ENCODE results near the gene PRCC. TPM values are rescaled to one million over a fixed set of nuclear protein-coding genes. Genes with fewer than 3 reads are reported as not detected.
A peak's percentile ranks its signal among the peaks of the same experiment; 100 is the strongest.

Gene PRCC
- total RNA-seq, 4 donors from 2014 or later: 21.2 to 43.6 (median 38.7) TPM

DNA sequence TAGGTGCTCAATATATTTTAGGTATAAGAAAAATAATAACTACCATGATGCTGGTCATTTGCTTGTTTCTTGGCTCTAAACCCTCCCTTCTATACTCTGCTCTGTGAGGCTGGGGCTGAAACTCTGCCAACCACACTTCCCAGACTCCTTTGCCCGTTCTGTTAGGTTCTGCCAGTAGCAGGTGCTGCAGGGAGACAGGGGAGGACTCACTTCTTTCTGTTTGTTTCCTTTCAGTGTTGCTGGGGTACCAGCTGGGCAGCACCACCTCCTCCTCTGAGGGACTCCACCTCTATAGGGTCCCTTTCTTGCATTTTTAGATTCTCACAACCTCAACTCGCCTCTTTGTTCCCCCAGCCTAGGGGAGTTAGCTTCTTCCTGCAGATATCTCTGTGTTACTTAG, 66.3 kb downstream of the PRCC start:
- WGBS: 35% methylated on average over 2 of the region's 2 CpGs
- Histone ChIP-seq H3K36me3 (no peaks in the 10 kb centered on the region), H3K27me3 (peaks cover 0 to 68% (median 0%) of the 10 kb centered on the region in 4 donors), H3K9me3 (no peaks in the 10 kb centered on the region), H3K4me1 (no peaks in the 10 kb centered on the region), H3K27ac (replicated peaks in 1 of 4) (no peak overlapping the region), H3K4me3 (no peak overlapping the region)
- DNase-seq (ENCODE audit: extremely low spot score): no peak
- TF ChIP-seq, protein P1, sequence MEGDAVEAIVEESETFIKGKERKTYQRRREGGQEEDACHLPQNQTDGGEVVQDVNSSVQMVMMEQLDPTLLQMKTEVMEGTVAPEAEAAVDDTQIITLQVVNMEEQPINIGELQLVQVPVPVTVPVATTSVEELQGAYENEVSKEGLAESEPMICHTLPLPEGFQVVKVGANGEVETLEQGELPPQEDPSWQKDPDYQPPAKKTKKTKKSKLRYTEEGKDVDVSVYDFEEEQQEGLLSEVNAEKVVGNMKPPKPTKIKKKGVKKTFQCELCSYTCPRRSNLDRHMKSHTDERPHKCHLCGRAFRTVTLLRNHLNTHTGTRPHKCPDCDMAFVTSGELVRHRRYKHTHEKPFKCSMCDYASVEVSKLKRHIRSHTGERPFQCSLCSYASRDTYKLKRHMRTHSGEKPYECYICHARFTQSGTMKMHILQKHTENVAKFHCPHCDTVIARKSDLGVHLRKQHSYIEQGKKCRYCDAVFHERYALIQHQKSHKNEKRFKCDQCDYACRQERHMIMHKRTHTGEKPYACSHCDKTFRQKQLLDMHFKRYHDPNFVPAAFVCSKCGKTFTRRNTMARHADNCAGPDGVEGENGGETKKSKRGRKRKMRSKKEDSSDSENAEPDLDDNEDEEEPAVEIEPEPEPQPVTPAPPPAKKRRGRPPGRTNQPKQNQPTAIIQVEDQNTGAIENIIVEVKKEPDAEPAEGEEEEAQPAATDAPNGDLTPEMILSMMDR (IDR thresholded peaks at IDR 0.05): no peak
- intact Hi-C loops (cut with DNase I): no loop called here

DNA sequence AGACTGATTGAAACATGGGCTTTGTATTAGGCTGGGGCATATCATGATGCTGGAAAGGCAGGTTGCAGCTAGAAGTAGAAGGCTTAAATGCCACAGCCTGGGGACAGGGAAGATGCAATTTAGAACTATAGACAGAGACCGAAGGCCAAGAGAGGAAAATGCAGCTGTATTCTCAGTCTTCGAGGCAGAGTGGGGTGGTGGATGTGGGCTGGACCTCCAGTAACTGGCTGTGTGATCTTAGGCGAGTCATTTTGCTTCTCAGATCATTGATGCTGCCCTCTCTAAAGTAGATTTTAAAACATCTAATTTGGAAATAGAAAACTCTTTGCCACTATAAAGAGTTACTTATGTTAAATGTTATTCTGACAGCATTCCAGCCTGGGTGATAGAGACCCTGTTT, 67.0 kb downstream of the PRCC start:
- H3K9me3 ChIP-seq: no peaks in the 10 kb centered on the region
- no peaks in the 10 kb centered on the region for H3K36me3 ChIP-seq
- no peak overlapping the region for H3K27ac ChIP-seq (replicated peaks in 1 of 4)
- 86% methylated on average over 3 of the region's 3 CpGs for WGBS
- no peak for DNase-seq (ENCODE audit: extremely low spot score)
- TF ChIP-seq EP300 (IDR thresholded peaks at IDR 0.05): no peak
- TF ChIP-seq, protein P1 (IDR thresholded peaks at IDR 0.05): no peak
- no peak for TF ChIP-seq POLR2AphosphoS5 (IDR thresholded peaks at IDR 0.05)
- TF ChIP-seq POLR2A (IDR thresholded peaks at IDR 0.05; ENCODE audit: low read depth): no peak
- peaks cover 0 to 71% (median 0%) of the 10 kb centered on the region in 4 donors for H3K27me3 ChIP-seq
- intact Hi-C loops (cut with DNase I): no loop called here
- no peaks in the 10 kb centered on the region for H3K4me1 ChIP-seq
- H3K4me3 ChIP-seq: no peak overlapping the region

DNA sequence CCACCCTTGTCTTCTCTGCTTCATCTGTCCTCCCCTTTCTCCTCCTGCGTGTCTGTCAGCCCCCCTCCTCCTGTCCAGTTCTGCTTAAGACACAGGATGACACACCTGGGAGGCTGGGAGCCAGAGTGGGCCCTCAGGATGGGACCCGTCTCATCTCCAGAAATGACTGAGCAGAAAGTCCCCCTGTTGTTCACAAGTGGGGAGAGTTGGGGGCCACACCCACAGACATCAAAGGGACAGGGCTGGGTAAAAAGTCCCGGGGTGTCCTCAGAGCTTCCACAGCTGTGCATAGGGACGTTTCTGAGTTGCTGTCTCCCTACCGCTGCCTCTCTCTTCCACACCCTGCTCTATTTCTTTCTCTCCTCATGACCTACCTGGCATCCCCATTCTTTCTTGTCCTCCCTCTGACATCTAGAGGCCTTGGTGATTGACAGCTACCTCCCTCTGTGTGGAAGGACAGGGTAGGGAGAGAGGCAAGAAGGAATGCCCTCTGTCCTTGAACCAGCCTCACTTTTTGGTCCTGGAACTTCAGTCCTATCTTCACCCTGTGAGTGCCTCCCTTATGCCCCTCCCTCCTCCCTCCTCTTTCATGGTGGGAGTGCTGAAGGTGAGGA, 68.8 kb downstream of the PRCC start:
- H3K36me3 ChIP-seq: no peaks in the 10 kb centered on the region
- TF ChIP-seq POLR2A (IDR thresholded peaks at IDR 0.05; ENCODE audit: low read depth) (no peak), POLR2AphosphoS5 (IDR thresholded peaks at IDR 0.05) (no peak), EP300 (IDR thresholded peaks at IDR 0.05) (no peak)
- TF ChIP-seq, protein P1 (IDR thresholded peaks at IDR 0.05): no peak
- no peaks in the 10 kb centered on the region for H3K4me1 ChIP-seq
- WGBS: 76% methylated on average over 5 of the region's 5 CpGs
- H3K27ac ChIP-seq (replicated peaks in 1 of 4): no peak overlapping the region
- DNase-seq (ENCODE audit: extremely low spot score): no peak
- H3K4me3 ChIP-seq: no peak overlapping the region
- no peaks in the 10 kb centered on the region for H3K9me3 ChIP-seq
- intact Hi-C loops (cut with DNase I): no loop called here
- H3K27me3 ChIP-seq: peaks cover 0 to 77% (median 0%) of the 10 kb centered on the region in 4 donors

DNA sequence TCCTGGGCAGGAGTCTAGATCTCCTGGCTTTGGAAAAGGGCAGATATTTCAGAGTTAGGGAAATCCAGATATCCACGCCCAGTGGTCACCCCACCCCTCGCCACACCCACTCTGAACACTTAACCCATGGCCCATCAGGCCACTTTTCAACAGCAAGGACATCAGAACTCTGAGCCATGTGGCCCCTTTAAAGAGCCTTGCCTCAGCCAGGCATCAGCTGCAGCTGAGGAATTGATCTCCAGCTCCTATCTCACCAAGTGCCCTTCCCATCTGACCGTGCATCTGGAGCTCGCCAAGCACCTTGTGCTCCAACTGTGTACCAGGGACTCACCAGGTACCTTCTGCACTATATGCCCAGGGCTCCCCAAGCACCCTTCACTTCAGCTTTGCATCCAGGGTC, 69.6 kb downstream of the PRCC start:
- intact Hi-C loops (cut with DNase I): no loop called here
- H3K9me3 ChIP-seq: no peaks in the 10 kb centered on the region
- H3K36me3 ChIP-seq: no peaks in the 10 kb centered on the region
- no peak overlapping the region for H3K4me3 ChIP-seq
- H3K4me1 ChIP-seq: no peaks in the 10 kb centered on the region
- H3K27ac ChIP-seq (replicated peaks in 1 of 4): no peak overlapping the region
- no peak for DNase-seq (ENCODE audit: extremely low spot score)
- TF ChIP-seq, protein P1 (IDR thresholded peaks at IDR 0.05): no peak
- TF ChIP-seq POLR2A (IDR thresholded peaks at IDR 0.05; ENCODE audit: low read depth) (no peak), POLR2AphosphoS5 (IDR thresholded peaks at IDR 0.05) (no peak), EP300 (IDR thresholded peaks at IDR 0.05) (no peak)
- H3K27me3 ChIP-seq: peaks cover 0 to 79% (median 0%) of the 10 kb centered on the region in 4 donors
- 83% methylated on average over 2 of the region's 4 CpGs for WGBS

DNA sequence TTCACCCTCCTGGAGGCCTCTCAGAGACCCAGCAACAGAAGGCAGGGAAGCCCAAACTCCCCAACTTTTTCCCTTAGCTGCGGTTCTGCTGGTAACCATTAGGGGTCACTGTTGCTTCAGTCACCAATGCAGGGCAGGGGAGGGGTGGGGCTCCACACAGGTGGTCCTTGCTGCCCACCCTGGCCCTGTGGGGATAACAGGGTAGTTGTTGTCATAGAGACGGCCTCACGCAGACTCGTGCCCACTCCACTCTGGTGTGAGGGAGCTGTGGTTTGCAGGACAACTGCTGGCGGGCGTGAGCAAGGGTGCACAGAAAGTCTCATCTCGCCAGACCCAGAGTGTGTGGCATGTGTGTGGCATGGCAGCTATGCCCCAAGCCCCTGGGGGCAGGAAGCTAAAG, 71.6 kb downstream of the PRCC start:
- 40% methylated on average over 6 of the region's 7 CpGs for WGBS
- Histone ChIP-seq H3K9me3 (no peaks in the 10 kb centered on the region), H3K27me3 (peaks cover 0 to 90% (median 0%) of the 10 kb centered on the region in 4 donors), H3K4me3 (no peak overlapping the region), H3K27ac (replicated peaks in 1 of 4) (no peak overlapping the region), H3K4me1 (no peaks in the 10 kb centered on the region), H3K36me3 (no peaks in the 10 kb centered on the region)
- intact Hi-C loops (cut with DNase I): no loop called here
- TF ChIP-seq POLR2A (IDR thresholded peaks at IDR 0.05; ENCODE audit: low read depth): no peak
- no peak for TF ChIP-seq EP300 (IDR thresholded peaks at IDR 0.05)
- TF ChIP-seq, protein P1 (IDR thresholded peaks at IDR 0.05): peak; percentile 73 to 95 (median 79)
- TF ChIP-seq POLR2AphosphoS5 (IDR thresholded peaks at IDR 0.05): no peak
- DNase-seq (ENCODE audit: extremely low spot score): no peak

Data from esophagus muscularis mucosa (tissue), 4 donors.